LNCAP (cell line): ENCODE measurements around the gene ZNF892.

Source experiments
- CTCF ChIP-seq: fragments of 450-650 bp; IDR thresholded peaks from 2 replicates; pipeline ENCODE4 v1.5.1; 2017; ENCODE audit warnings: mild to moderate bottlenecking

Gene ZNF892

GRCh38 chr2:95203911-95204310, 3.4 kb upstream of the ZNF892 start:
- TF ChIP-seq CTCF: no peak

GRCh38 chr2:95204396-95204795, 2.9 kb upstream of the ZNF892 start:
- TF ChIP-seq CTCF: no peak

GRCh38 chr2:95206096-95206495, 1.2 kb upstream of the ZNF892 start:
- no peak for TF ChIP-seq CTCF

GRCh38 chr2:95208106-95208505, 785 bp downstream of the ZNF892 start:
- TF ChIP-seq CTCF: no peak

GRCh38 chr2:95215018-95215612, 7.8 kb downstream of the ZNF892 start:
- no peak for TF ChIP-seq CTCF

GRCh38 chr2:95220449-95220848, 13.1 kb downstream of the ZNF892 start:
- TF ChIP-seq CTCF: no peak

GRCh38 chr2:95225658-95226057, 18.3 kb downstream of the ZNF892 start:
- no peak for TF ChIP-seq CTCF

- peak; percentile 82 for TF ChIP-seq CTCF
These were observed 24.4 kb downstream of the ZNF892 start for GRCh38 chr2:95231723-95232122.
